Adrenal gland (tissue), 5 donors: ENCODE measurements around the gene SLC15A3.

Experiments used
- POLR2A ChIP-seq, 2 donors: fragments of 450-650 bp; IDR thresholded peaks; one replicate each; pipeline ENCODE4 v1.6.1; 2017; ENCODE audit warnings: antibody characterized with exemption in 2 of 2, mild to moderate bottlenecking in 2 of 2, moderate library complexity in 1 of 2
- TF ChIP-seq, protein P1 (sequence below), 6 experiments: fragments of 450-650 bp in 4 of 6; fragments of 200-600 bp in 2 of 6; sonication (generic) in 1 of 6; IDR thresholded peaks; 1 replicate in 5 of 6; 2 replicates in 1 of 6; pipeline versions ENCODE4 v1.5.1 to v1.8.0; 2016 to 2021; ENCODE audit warnings: antibody characterized with exemption in 6 of 6, mild to moderate bottlenecking in 2 of 6, moderate library complexity in 1 of 6
- donor health status: DM: no; HTN: no; CAD: no.

- TF ChIP-seq POLR2A (IDR thresholded peaks at IDR 0.05): no peak
- TF ChIP-seq, protein P1, sequence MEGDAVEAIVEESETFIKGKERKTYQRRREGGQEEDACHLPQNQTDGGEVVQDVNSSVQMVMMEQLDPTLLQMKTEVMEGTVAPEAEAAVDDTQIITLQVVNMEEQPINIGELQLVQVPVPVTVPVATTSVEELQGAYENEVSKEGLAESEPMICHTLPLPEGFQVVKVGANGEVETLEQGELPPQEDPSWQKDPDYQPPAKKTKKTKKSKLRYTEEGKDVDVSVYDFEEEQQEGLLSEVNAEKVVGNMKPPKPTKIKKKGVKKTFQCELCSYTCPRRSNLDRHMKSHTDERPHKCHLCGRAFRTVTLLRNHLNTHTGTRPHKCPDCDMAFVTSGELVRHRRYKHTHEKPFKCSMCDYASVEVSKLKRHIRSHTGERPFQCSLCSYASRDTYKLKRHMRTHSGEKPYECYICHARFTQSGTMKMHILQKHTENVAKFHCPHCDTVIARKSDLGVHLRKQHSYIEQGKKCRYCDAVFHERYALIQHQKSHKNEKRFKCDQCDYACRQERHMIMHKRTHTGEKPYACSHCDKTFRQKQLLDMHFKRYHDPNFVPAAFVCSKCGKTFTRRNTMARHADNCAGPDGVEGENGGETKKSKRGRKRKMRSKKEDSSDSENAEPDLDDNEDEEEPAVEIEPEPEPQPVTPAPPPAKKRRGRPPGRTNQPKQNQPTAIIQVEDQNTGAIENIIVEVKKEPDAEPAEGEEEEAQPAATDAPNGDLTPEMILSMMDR (IDR thresholded peaks at IDR 0.05): no peak
These were observed 56.3 kb downstream of the SLC15A3 start for GRCh38 chr11:60895687-60896086.
